Measurements from ENCODE around the gene SH3GL2.

The SH3GL2 gene

GRCh38 chr9:17636349-17636748, 57.5 kb downstream of the SH3GL2 start:
- in situ Hi-C loops (cut with HindIII; ENCODE audit: low pct_ligation_motif_present, low pct_unique_long_range_greater_than_20kb, low sequenced_read_pairs) = no loop called here
- no peak for DNase-seq

GRCh38 chr9:17636821-17637220, 58.0 kb downstream of the SH3GL2 start:
- in situ Hi-C loops (cut with HindIII; ENCODE audit: low pct_ligation_motif_present, low pct_unique_long_range_greater_than_20kb, low sequenced_read_pairs) = no loop called here
- no peak for DNase-seq

DNA sequence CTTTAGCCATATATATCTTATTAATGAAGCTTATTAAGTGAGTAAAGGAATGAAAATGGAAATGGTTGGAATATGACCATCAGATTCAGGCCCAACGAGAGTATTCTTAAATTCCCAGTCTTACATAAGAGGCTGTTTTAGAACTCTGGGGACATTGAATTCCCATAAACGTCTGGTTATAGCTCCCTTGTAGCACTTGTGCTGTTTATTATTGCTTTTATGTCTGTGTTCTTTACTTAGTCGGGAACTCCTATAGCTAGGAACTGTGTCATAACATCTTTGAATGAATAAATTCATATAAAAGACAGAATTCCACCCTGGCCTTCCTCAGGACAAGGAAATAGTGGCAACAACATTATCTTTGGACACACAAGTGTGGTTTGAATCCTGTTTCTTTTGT, 58.4 kb downstream of the SH3GL2 start:
- no peak for DNase-seq
- in situ Hi-C loops (cut with HindIII; ENCODE audit: low pct_ligation_motif_present, low pct_unique_long_range_greater_than_20kb, low sequenced_read_pairs) = no loop called here

DNA sequence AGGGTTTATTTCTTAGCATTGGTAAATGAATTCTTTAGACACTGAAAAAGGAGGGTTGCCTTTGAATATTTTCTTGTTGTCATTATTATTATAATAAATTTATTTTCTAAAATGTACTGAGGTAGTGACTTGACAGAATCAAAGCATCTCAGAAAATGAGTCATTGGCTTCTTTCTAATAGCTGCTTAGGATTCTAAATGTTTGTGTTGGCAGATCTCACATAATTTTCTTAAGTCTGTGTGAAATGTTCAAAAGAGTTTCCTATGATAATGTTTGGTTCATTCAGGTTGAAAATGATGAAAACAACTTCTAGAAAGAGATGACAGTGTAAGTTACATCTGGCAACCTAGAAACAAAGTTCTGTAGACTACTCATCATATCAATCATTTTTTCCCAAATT, 69.7 kb downstream of the SH3GL2 start:
- in situ Hi-C loops (cut with HindIII; ENCODE audit: low pct_ligation_motif_present, low pct_unique_long_range_greater_than_20kb, low sequenced_read_pairs) = no loop called here

DNA sequence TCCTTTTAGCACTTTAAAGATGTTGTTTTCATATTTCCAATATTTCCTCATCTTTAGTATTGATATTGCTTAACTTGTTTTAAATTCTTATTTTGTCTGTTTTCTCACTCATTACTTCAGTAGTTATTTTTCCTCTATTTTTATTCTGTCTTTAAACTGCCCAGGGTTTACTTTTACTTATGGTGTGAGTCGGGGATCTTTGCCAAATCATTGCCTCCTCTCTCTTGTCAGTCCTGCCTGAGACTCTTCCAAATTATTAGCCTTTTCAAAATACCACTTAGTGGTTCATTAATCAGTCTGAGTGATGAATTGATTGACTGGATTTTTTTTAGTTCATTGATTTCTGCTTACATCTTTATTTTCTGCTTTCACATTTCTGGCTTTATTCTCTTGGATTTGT, 72.9 kb downstream of the SH3GL2 start:
- DNase-seq = no peak
- in situ Hi-C loops (cut with HindIII; ENCODE audit: low pct_ligation_motif_present, low pct_unique_long_range_greater_than_20kb, low sequenced_read_pairs) = no loop called here

More for the DNA sequence above, 69.7 kb downstream of the SH3GL2 start:
- DNase-seq = no peak

GRCh38 chr9:17653947-17654465, 75.1 kb downstream of the SH3GL2 start:
- in situ Hi-C loops (cut with HindIII; ENCODE audit: low pct_ligation_motif_present, low pct_unique_long_range_greater_than_20kb, low sequenced_read_pairs) = no loop called here
- DNase-seq = no peak

- in situ Hi-C loops (cut with HindIII; ENCODE audit: low pct_ligation_motif_present, low pct_unique_long_range_greater_than_20kb, low sequenced_read_pairs) = no loop called here
- no peak for DNase-seq
Observed at GRCh38 chr9:17656889-17657288, 78.0 kb downstream of the SH3GL2 start.

GRCh38 chr9:17658237-17658636, 79.4 kb downstream of the SH3GL2 start:
- no peak for DNase-seq
- in situ Hi-C loops (cut with HindIII; ENCODE audit: low pct_ligation_motif_present, low pct_unique_long_range_greater_than_20kb, low sequenced_read_pairs) = no loop called here

DNA sequence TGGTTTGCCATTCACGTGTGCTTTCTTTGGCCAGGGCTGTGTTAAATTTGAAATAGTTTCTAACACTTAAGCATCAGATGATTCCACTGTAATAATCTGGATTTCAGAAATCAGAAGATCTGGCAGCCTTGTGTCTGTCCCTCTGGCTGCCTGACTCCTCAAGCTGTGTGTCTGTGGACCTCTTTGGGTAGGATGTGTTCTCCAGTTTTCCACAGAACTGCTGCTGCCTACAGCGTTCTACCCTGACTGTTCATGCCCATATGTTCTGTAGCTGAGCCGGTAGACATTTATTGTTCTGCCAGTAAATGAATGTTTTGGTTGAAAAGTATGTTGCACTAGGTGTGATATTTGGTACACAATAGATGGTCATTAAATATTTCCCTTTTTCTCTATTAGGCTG, 81.3 kb downstream of the SH3GL2 start:
- in situ Hi-C loops (cut with HindIII; ENCODE audit: low pct_ligation_motif_present, low pct_unique_long_range_greater_than_20kb, low sequenced_read_pairs) = no loop called here
- no peak for DNase-seq

GRCh38 chr9:17665450-17665849, 86.6 kb downstream of the SH3GL2 start:
- DNase-seq = no peak
- in situ Hi-C loops (cut with HindIII; ENCODE audit: low pct_ligation_motif_present, low pct_unique_long_range_greater_than_20kb, low sequenced_read_pairs) = no loop called here

DNA sequence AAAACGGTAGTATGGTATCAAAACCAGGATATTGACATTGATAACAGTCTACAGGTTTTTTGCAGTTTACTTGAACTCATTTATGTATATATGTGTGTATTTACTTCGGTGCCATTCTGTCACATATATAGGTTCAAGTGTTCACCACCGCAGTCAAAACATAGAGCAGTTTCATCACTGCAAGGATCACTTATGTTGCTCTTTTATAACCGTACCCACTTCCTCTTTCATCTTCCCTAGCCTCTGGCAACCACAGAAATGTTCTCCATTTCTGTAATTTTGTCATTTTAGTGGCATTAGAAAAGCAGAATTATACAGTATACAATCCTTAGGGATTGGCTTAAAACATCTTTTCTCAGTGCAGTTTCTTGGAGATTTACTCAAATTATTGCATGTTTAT, 90.3 kb downstream of the SH3GL2 start:
- in situ Hi-C loops (cut with HindIII; ENCODE audit: low pct_ligation_motif_present, low pct_unique_long_range_greater_than_20kb, low sequenced_read_pairs) = no loop called here

GRCh38 chr9:17682684-17683083, 103.8 kb downstream of the SH3GL2 start:
- in situ Hi-C loops (cut with HindIII; ENCODE audit: low pct_ligation_motif_present, low pct_unique_long_range_greater_than_20kb, low sequenced_read_pairs) = no loop called here
- DNase-seq = no peak

More for the DNA sequence above, 90.3 kb downstream of the SH3GL2 start:
- DNase-seq = no peak

- no peak for DNase-seq
- in situ Hi-C loops (cut with HindIII; ENCODE audit: low pct_ligation_motif_present, low pct_unique_long_range_greater_than_20kb, low sequenced_read_pairs) = no loop called here
Observed at GRCh38 chr9:17688834-17689233, 110.0 kb downstream of the SH3GL2 start.

GRCh38 chr9:17694336-17694735, 115.5 kb downstream of the SH3GL2 start:
- no peak for DNase-seq
- in situ Hi-C loops (cut with HindIII; ENCODE audit: low pct_ligation_motif_present, low pct_unique_long_range_greater_than_20kb, low sequenced_read_pairs) = no loop called here

DNA sequence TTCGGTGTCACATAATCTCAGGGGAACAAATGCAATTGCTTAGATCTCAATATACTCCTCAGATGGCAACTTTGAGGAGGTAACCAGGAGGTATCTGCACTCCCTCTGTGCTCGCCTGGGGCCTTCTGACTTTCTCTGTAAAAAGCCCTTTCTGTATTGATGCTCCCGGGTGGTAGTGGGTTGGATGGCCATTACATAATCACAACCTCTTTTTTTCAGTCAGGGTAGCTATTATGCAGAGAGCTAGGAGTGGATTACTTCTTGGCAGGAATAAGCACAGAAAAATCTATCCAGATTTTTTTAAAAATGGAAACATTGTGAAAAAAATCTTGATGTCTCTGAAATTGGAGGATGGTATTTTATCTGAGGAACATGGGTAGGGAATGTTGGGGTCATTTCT, 116.6 kb downstream of the SH3GL2 start:
- in situ Hi-C loops (cut with HindIII; ENCODE audit: low pct_ligation_motif_present, low pct_unique_long_range_greater_than_20kb, low sequenced_read_pairs) = no loop called here
- DNase-seq = no peak

DNA sequence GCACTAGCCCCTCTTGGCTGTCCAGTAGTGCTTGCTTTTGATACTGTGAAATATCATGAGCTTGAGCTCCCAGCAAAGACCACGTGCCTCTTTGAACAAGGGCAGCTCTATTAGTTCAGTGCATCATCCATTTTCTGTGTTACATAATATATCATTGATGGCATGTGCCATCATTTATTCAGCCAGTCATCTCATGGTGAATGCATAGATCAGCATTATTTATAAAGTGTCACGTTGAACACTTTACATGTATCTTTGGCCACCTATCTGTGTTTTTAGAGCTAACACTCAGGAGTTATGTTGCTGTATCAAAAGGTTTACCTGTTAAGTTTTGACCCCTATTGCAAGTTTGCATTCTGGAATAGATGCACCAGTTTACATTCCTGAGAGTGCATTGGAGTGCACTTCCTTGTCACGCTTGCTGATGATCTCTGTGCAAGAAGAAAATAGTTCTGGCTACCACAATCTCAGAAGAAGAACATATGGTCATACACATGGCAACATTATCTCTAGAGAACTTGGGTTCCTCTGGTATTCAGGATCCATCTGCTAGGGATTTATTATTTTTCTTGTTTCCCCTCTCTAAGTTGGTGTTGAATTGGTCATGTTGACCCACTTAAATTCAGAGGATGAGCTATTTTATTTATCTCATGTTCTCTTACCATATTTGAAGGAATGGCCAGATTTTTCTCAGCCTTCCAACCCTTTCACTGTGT, 120.9 kb downstream of the SH3GL2 start:
- in situ Hi-C loops (cut with HindIII; ENCODE audit: low pct_ligation_motif_present, low pct_unique_long_range_greater_than_20kb, low sequenced_read_pairs) = no loop called here
- DNase-seq = no peak

DNA sequence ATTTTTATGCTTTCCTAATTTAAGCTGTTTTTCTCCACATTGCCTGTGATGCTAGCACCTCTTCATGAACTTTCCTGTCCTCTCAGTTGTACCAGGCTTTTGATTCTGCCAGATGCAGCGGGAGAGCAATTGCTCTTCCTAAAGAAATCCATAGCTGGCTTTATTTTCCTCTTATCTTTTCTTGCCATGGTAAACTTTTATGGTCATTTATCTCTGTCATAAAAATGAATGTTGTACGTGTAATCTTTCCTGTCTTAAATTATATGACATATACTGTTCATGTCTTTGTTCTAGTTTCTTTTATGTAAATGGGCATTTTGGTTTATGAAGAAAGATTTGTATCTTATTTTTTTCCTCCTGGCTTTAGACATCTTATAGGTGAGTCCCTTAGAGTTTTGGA, 127.5 kb downstream of the SH3GL2 start:
- no peak for DNase-seq
- in situ Hi-C loops (cut with HindIII; ENCODE audit: low pct_ligation_motif_present, low pct_unique_long_range_greater_than_20kb, low sequenced_read_pairs) = no loop called here

GRCh38 chr9:17719053-17719452, 140.2 kb downstream of the SH3GL2 start:
- in situ Hi-C loops (cut with HindIII; ENCODE audit: low pct_ligation_motif_present, low pct_unique_long_range_greater_than_20kb, low sequenced_read_pairs) = no loop called here
- DNase-seq = no peak

GRCh38 chr9:17721954-17722353, 143.1 kb downstream of the SH3GL2 start:
- in situ Hi-C loops (cut with HindIII; ENCODE audit: low pct_ligation_motif_present, low pct_unique_long_range_greater_than_20kb, low sequenced_read_pairs) = no loop called here

DNA sequence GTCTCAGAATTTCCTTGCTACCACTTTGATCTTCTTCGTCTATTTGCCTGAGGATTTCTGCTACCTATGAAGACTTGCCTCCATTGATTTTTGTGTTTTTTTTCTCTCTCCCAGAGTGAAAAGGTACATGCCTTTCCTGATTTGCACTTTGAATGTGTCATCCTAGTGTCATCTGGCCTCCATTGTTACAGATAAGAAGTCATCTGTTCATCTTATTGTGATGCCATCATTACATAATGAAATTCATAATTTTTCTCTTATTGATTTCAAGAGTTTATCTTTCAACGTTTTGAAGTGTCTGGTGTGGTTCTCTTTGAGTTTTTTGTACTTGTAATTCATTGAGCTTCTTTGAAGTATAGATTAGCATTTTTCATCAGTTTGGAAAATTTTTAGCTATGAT, 144.8 kb downstream of the SH3GL2 start:
- in situ Hi-C loops (cut with HindIII; ENCODE audit: low pct_ligation_motif_present, low pct_unique_long_range_greater_than_20kb, low sequenced_read_pairs) = no loop called here
- DNase-seq = no peak

More at GRCh38 chr9:17721954-17722353, 143.1 kb downstream of the SH3GL2 start:
- DNase-seq = no peak

Measured in ACHN (cell line).